CD4-positive, alpha-beta T cell treated with Interferon gamma for 1 hour (primary cell): ENCODE results near the gene CD59.
"Not testable (repeated sequence)": the region's sequence is repeated elsewhere in the genome, so short reads cannot be mapped to it uniquely, and the experiment has no call there.

Experiments used
- DNase-seq: peaks from one replicate; pipeline ENCODE4 v3.0.0-alpha.2; 2020

CD59 gene

DNA sequence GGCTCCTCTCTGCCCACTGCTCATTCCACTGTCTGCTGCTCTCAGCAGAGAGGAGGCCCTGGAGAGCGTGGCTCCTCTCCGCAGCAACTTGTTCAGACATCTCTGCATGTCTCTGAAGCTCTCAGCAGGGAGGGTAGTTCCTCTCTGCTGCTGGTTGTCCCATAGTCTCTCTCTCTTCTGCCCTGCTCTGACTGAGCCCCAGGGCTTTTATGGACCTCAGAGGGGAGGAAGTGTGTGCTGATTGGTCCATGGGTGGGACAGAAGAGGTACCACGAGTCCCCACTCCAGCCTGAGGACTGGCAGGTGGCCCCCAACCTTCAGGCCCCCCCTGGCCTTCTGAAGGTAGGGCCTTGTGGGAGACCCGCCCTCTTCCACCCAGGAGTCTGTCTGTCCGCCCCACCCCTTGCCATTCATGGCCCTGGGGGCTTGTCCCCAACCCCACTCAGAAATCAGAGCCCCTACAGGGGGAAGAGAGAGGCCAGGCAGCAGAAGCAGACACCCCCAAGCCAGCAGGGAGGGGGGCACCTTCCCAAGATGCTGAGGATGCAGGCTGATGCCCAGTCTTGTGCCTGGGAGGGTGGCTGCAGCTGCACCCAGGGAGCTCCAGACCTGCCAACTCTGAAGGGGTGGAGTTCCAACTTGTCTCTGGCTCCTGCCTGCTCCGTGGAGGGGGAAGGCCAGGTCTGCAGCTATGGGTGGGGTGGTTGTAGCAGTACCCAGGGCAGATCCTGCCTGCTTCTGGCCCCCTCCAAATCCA is 70.7 kb downstream of the CD59 start:
- no peak for DNase-seq

DNA sequence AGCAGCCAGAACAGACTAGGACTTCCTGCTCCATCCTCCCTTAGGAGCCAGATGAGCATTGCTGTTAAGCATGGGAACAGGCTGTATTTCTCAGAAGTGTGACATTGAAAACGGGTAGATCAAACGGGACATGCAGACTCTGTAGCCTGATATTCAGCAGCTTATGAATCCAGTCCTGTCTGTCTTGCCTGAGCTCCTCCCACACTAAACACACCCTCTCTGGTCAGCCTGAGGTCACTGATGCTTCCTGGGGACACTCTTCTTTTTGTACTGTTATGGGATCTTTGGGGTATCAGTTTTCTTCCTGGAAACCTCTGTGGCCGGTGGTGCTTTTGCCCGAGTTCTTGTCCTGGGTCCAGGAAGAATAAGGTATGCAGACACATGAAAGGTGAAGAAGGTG is 71.4 kb downstream of the CD59 start:
- DNase-seq = no peak

DNA sequence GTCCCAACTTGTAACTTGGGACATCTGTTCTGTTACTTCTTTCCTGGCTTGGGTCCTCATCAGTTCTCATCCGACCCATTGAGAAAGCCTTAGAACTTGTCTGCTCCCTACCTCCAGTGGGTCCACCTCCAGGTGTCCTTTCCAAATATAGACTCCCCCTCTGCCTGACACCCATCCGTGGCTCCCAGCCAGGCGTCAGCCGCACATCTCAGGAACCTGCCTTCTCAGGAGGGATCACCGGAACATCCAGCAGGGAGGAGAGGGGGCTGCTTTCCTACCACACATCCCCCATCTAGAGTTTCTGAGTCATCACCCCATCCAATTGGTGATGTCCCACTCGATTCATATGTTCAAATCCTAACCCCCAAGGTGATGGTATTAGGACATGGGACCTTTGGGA is 72.1 kb downstream of the CD59 start:
- no peak for DNase-seq

DNA sequence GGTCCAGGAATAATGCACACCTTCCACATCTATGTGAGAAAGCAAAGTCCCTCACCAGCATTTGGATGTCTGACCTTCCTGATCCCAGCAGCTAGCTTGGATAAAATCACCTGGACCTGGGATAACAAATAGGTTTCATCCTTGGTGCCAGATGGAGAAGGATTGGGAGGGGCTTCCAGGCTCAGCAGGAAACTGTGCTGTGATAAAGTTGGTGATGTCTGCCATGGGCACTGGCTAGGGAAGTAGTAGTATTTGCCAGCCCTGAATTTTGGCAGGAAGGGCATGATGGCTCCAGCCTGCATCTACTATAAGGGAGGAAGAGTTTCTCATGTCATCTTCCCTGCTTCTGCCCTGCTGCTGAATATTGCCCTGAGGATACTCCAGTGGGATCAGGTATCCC is 73.1 kb downstream of the CD59 start:
- no peak for DNase-seq

DNA sequence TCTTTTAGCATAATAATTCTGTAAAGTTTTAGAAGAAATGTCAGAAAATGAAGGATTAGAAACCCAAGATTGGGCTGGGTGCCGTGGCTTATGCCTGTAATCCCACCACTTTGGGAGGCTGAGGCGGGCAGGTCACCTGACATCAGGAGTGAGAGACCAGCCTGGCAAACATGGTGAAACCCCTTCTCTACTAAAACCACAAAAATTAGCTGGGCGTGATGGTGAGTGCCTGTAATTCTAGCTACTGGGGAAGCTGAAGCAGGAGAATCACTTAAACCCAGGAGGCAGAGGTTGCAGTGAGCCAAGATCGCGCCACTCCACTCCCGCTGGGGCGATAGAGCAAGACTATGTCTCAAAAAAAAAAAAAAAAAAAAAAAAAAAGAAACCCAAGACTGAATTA is 74.7 kb downstream of the CD59 start:
- not testable (repeated sequence) for DNase-seq

DNA sequence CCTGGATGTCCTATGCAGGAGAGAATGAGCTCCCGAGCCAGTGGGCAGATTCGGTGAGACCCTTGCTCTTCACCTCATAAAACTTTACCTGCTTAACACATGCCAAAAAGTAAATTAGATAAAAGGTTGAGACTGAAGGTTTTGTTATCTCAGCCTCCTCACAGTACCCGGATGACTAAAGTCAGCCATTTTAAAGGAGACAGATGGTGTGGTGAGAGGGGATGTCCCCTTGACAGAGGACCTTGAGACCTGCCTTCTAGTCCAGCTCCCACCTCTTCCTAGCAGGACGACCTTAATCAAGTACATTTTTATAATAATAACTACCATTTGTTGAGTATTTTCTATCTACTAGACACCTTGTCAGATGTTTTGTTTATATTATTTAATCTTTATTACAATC is 75.3 kb downstream of the CD59 start:
- no peak for DNase-seq

DNA sequence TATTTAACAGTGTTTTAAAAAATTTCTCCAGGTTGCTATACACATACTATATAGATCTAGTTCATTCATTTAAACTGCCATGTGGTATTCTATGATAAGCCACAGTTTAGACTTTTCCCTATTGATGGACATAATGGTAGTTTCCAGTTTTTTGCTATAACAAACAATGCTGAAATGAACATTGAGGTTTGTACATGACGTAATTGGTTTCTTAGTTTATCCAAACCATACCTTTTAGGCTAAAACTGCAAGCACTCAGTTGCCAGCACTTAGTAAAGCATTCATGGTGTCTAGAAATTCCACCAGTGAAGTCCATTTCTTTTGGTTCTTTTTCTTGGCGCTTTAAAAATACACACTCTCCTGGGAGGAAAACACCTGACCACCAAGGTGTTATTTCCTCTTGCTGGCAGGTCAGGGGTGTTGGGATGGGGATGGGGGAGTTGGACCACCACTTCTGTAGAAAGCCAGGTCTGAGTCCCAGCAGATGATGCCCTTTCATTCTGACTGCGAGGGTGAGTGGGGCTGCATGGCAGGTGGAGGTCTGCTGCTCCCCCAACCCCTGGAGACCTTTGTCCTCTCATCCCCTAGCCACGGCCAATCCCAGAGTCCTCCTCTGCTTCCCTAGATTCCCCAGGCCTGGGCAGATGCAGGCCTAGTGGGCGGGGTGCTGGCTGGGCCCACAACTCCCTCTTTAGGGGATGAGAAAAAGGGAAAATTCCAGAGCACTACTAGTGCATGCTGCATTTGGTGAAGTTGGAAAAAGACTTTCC is 76.7 kb downstream of the CD59 start:
- DNase-seq = no peak

DNA sequence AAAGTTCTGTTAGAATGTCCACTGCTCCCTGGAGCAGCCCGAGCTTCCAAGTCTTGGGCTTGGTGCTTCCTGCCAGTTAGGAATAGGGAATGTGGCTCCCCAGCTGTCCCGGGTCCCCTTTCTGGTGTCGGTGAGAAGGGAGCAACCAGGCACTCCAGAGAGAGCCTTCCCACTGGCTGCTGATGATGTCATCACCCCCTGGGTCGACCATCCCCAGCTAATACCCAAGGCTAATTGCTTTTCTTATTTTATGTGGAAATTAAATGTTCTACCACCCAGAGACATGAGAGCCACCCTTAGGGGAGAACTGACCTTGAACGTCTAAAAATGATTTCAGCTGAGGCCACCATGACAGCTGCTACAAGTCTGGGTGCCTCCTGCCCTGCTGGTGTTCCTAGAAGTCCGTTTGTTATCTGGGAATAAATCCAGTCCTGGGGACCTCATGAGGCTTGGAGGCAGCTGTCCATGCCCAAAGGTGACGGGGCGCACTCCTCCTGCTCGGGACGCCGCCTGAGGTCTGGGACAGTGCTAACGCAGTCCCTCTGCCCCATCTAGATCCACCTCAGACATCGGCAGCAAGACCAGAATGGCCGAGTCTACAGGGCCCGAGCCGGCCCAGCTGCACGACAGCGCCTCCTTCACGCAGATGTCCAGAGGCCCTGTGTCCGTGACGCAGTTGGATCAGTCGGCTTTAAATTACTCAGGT is 77.9 kb downstream of the CD59 start:
- no peak for DNase-seq

DNA sequence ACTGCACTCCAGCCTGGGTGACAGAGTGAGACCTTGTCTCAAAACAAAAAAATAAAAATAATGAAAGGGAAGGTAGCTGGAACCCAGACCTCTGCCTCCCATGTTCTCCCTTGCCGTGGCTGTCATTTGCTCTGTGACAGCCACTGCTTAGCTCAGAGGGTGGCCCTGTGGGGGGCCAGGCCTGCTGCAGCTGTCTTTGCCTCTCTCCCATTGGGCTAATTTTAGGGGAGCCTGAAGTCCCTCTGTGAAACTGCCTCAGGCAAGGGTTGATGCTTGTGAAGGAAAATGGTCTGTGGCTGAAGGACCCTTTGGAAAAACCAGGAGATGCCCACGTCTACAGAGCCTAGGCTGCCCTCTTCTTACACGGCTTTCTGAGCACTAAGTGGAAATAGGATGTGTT is 78.5 kb downstream of the CD59 start:
- no peak for DNase-seq

DNA sequence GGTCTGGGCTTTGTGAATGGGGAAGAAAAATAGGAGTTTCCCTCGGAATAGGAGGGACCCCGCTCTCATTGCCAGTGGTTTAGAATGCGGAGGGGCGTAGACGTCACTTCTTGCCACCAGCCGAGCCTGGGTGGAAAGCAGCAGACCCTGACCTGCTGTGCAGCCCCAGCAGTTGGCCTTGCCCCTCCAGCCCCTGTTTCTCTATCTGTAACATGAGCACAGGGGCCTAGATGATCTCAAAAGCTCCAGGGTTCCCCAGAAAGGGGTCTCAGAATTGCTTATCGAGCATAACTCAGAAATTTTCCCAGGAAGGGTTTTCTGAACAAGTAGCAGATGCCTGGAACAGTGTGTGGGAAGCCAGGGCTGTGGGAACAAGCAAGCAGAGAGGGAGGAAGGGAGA is 79.5 kb downstream of the CD59 start:
- DNase-seq = no peak

DNA sequence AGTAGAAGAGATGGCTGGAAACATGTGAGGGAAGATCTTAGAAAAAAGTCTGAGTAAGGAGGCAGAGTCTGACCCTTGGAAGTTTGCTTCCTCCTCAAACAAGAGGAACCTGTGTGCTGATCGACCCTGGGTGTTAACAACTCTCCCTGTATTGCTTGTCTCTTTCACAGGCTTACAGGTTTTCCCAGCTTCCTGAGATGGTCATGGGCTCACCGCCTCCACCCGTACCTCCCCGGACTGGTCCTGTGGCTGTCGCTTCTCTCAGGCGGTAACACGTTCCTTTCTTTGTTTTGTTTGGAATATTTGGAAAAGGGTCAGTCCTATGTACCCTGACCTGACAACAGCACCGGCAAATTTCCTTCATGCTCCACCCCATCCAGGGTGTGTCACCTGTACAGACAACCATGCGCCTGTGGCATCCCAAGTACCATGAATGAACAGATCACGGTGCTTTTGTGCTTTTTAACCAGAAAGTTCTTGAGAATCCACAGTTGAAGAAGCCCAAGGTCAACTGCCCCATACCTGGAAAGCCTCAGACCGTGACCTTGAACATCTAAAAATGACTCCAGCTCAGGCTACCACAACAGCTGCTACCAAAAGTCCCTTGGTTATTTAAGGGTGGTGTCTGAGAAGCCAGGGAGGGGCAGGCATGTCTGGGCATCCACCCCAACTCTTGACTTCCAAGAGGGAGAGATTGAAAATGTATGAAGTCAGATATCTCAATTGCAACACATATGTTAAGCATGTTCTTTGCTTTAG is 80.2 kb downstream of the CD59 start:
- DNase-seq = no peak

DNA sequence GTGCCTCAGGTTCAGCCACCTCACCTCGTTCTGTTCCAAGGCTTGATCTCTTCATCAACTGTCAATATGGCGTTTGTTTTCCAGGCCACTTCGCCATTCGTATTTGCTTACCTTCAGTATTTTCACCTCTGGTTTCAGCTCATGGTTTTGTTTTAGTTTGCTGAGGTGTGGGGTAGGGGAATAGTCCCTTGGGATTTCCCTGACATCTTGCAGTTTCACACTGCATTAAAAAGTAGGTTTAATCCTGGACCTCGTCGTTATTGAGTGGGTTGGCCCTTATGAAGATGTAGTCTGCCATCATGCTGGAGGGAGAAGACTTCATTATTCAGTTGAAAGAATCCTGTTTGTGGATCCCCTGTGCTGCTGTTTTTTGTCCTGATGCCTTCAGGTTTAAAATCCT is 81.6 kb downstream of the CD59 start:
- DNase-seq = no peak
